Measurements from ENCODE around the gene SLC6A19. TPM values are rescaled to one million over a fixed set of nuclear protein-coding genes. Genes with fewer than 3 reads are reported as not detected.

Gene SLC6A19
- total and polyA plus RNA-seq, 2 of the 13 experiments (the other 11 are each of a cell fraction or from before 2014, with no cell fraction given), result 0.02 TPM; not detected in 1

DNA sequence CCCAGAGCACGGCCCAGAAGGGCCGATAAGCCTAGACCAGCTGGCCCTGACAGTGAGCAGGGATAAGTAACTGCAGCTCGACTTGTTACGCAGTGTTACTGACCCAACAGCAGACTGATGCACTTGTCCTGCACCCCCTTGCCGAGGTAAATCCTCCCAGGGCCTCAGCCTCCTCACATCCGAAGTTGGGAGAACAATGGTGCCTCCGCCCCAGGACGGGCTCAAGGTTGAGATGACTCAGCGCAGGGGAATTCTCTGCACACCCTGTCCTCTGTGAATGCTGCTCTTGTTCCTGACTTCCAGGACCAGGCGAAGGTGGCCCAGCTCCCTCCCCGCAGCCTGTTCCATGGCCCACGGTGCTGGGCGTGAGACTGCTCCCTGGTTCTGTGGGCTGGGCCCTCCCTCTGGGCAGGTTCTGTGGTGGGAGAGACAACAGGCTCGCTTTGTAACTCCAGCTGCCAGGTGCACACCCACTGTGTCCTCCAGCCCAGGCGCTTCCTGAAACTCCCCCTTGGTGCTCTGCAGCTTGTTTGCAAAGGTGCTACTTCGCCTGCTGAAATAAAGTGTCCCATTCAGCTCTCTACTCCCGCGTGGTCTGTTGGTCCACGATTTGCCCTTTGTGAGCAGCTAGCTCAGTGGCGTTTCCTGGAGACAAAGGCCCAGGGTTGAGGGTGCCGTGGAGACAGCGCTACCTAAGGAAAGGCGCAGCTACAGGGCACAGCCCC is 40.1 kb upstream of the SLC6A19 start (continued):
- 0 out of 2 replicates have a peak, but pooled peaks have one; percentile 28 for TF ChIP-seq SKIL (CRISPR knock-in tag; IDR thresholded peaks at IDR 0.05; ENCODE audit: borderline replicate concordance)
- TF ChIP-seq CEBPG (CRISPR knock-in tag; IDR thresholded peaks at IDR 0.05), result no peak; the same call in 1 of the 2 replicates
- TF ChIP-seq HOXA3 (CRISPR knock-in tag; IDR thresholded peaks at IDR 0.05), result peak; percentile 68; the same call in 1 of the 2 replicates
- no peak for TF ChIP-seq TCF12 (IDR thresholded peaks at IDR 0.05)
- TF ChIP-seq TCF12 (CRISPR knock-in tag; IDR thresholded peaks at IDR 0.05), result no peak
- TF ChIP-seq GZF1 (CRISPR knock-in tag; IDR thresholded peaks at IDR 0.05), result no peak
- 0 out of 2 replicates have a peak, but pooled peaks have one; percentile 12 for TF ChIP-seq KDM4B (CRISPR knock-in tag; IDR thresholded peaks at IDR 0.05)
- 0 out of 2 replicates have a peak, but pooled peaks have one; percentile 35 for TF ChIP-seq RFXANK (CRISPR knock-in tag; IDR thresholded peaks at IDR 0.05)
- peak; percentile 43; the same call in 1 of the 2 replicates for TF ChIP-seq ERF (CRISPR knock-in tag; IDR thresholded peaks at IDR 0.05)
- no peak for TF ChIP-seq TFDP2 (CRISPR knock-in tag; IDR thresholded peaks at IDR 0.05)
- TF ChIP-seq, protein P1, sequence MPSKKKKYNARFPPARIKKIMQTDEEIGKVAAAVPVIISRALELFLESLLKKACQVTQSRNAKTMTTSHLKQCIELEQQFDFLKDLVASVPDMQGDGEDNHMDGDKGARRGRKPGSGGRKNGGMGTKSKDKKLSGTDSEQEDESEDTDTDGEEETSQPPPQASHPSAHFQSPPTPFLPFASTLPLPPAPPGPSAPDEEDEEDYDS (CRISPR knock-in tag; IDR thresholded peaks at IDR 0.05), result no peak; the same call in 1 of the 2 replicates
- TF ChIP-seq AKAP8 (CRISPR knock-in tag; IDR thresholded peaks at IDR 0.05), result 0 out of 2 replicates have a peak, but pooled peaks have one; percentile 43
- no peak for TF ChIP-seq HIVEP1 (CRISPR knock-in tag; IDR thresholded peaks at IDR 0.05)
- TF ChIP-seq ZFP1 (CRISPR knock-in tag; IDR thresholded peaks at IDR 0.05), result no peak
- 0 out of 2 replicates have a peak, but pooled peaks have one; percentile 32 for TF ChIP-seq PCBP1 (IDR thresholded peaks at IDR 0.05; ENCODE audit: borderline replicate concordance, low read depth, low read length)
- TF ChIP-seq DR1 (CRISPR knock-in tag; IDR thresholded peaks at IDR 0.05), result 0 out of 2 replicates have a peak, but pooled peaks have one; percentile 9
- TF ChIP-seq ZNF788 (CRISPR knock-in tag; IDR thresholded peaks at IDR 0.05; ENCODE audit: borderline replicate concordance), result peak; percentile 68; the same call in 1 of the 2 replicates
- TF ChIP-seq, protein P2, sequence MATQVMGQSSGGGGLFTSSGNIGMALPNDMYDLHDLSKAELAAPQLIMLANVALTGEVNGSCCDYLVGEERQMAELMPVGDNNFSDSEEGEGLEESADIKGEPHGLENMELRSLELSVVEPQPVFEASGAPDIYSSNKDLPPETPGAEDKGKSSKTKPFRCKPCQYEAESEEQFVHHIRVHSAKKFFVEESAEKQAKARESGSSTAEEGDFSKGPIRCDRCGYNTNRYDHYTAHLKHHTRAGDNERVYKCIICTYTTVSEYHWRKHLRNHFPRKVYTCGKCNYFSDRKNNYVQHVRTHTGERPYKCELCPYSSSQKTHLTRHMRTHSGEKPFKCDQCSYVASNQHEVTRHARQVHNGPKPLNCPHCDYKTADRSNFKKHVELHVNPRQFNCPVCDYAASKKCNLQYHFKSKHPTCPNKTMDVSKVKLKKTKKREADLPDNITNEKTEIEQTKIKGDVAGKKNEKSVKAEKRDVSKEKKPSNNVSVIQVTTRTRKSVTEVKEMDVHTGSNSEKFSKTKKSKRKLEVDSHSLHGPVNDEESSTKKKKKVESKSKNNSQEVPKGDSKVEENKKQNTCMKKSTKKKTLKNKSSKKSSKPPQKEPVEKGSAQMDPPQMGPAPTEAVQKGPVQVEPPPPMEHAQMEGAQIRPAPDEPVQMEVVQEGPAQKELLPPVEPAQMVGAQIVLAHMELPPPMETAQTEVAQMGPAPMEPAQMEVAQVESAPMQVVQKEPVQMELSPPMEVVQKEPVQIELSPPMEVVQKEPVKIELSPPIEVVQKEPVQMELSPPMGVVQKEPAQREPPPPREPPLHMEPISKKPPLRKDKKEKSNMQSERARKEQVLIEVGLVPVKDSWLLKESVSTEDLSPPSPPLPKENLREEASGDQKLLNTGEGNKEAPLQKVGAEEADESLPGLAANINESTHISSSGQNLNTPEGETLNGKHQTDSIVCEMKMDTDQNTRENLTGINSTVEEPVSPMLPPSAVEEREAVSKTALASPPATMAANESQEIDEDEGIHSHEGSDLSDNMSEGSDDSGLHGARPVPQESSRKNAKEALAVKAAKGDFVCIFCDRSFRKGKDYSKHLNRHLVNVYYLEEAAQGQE (IDR thresholded peaks at IDR 0.05; ENCODE audit: borderline replicate concordance in 1 of 2, low read depth in 1 of 2, low read length in 2 of 2), result no peak
- TF ChIP-seq SIX4 (CRISPR knock-in tag; IDR thresholded peaks at IDR 0.05), result peak; percentile 20; the same call in 1 of the 2 replicates
- TF ChIP-seq, protein P3, sequence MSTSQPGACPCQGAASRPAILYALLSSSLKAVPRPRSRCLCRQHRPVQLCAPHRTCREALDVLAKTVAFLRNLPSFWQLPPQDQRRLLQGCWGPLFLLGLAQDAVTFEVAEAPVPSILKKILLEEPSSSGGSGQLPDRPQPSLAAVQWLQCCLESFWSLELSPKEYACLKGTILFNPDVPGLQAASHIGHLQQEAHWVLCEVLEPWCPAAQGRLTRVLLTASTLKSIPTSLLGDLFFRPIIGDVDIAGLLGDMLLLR (CRISPR knock-in tag; IDR thresholded peaks at IDR 0.05), result peak; percentile 17; the same call in 1 of the 2 replicates
- 0 out of 2 replicates have a peak, but pooled peaks have one; percentile 39 for TF ChIP-seq TAF1 (CRISPR knock-in tag; IDR thresholded peaks at IDR 0.05)
- peak; percentile 64; the same call in 1 of the 2 replicates for TF ChIP-seq PITX1 (CRISPR knock-in tag; IDR thresholded peaks at IDR 0.05)
- 0 out of 2 replicates have a peak, but pooled peaks have one; percentile 21 for TF ChIP-seq ZKSCAN8 (CRISPR knock-in tag; IDR thresholded peaks at IDR 0.05; ENCODE audit: borderline replicate concordance)

All from HepG2 (cell line).